Measurements from ENCODE around the gene EPN3. TPM values are rescaled to one million over a fixed set of nuclear protein-coding genes. Genes with fewer than 3 reads are reported as not detected.

Gene EPN3
- total RNA-seq, 3 donors from 2014 or later: 8.2 to 32.8 TPM; not detected in 1

DNA sequence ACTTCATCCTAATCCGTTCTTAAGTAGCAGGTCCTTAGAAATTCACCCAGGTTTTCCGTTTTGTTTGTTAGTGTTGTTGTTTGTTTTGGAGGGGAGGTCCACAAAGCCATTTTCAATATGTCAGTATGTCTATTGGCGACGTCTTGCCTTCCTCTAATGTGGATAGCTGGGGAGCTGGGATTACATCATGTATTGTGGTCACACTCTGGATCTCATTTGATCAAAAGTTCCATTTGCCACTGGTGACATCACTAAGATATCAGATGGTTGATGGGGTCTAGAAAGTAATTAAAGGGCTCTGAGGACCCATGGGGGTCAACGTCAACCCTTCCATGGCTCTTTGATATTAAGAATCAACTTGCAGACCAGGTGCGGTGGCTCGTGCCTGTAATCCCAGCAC lies 2.7 kb upstream of the EPN3 start:
- intact Hi-C loops (cut with DNase I; ENCODE audit: low total_unique reads): no loop called here
- Histone ChIP-seq H3K36me3 (no peaks in the 10 kb centered on the region), H3K9me3 (no peaks in the 10 kb centered on the region), H3K27me3 (peaks cover 0 to 4% of the 10 kb centered on the region in 2 donors), H3K4me1 (peaks cover 11 to 22% of the 10 kb centered on the region in 2 donors), H3K27ac (no peak overlapping the region), H3K4me3 (no peak overlapping the region)
- no peak for DNase-seq (ENCODE audit: low spot score in 2 of 2)
- TF ChIP-seq POLR2AphosphoS5 (IDR thresholded peaks at IDR 0.05) (no peak), POLR2A (IDR thresholded peaks at IDR 0.05) (no peak)
- TF ChIP-seq, protein P1, sequence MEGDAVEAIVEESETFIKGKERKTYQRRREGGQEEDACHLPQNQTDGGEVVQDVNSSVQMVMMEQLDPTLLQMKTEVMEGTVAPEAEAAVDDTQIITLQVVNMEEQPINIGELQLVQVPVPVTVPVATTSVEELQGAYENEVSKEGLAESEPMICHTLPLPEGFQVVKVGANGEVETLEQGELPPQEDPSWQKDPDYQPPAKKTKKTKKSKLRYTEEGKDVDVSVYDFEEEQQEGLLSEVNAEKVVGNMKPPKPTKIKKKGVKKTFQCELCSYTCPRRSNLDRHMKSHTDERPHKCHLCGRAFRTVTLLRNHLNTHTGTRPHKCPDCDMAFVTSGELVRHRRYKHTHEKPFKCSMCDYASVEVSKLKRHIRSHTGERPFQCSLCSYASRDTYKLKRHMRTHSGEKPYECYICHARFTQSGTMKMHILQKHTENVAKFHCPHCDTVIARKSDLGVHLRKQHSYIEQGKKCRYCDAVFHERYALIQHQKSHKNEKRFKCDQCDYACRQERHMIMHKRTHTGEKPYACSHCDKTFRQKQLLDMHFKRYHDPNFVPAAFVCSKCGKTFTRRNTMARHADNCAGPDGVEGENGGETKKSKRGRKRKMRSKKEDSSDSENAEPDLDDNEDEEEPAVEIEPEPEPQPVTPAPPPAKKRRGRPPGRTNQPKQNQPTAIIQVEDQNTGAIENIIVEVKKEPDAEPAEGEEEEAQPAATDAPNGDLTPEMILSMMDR (IDR thresholded peaks at IDR 0.05): no peak

DNA sequence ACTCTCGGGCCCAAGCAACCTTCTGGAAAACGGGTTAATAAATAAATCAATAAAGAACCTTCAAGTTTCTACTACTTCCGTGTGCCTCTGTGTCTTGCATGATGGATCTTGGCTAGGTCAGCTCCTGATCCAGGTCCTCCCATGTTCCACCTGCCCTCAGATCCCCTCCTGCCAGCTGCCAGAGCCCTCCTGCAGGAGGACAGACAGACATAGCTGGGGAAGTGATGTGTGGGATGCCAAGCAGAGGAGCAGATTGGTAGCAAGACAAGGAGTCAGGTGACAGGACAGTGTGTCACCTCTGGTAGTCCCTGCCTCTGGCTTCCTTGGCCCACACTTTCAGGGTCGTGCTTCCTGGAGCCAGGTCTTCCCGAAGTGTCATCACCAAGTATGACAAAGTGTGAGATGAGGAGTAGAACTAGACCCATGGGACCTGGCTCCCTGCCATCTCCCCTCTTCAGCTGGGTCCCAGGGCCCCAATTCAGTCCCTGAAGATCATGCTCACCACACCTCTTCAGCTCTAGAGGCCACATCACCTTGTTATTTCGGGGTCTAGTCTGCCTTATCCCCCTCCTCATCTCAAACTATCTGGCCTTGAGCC lies 1.0 kb upstream of the EPN3 start:
- peaks cover 11 to 27% of the 10 kb centered on the region in 2 donors for H3K4me1 ChIP-seq
- H3K9me3 ChIP-seq: no peaks in the 10 kb centered on the region
- TF ChIP-seq, protein P1 (IDR thresholded peaks at IDR 0.05): no peak
- TF ChIP-seq POLR2AphosphoS5 (IDR thresholded peaks at IDR 0.05) (no peak), POLR2A (IDR thresholded peaks at IDR 0.05) (no peak)
- H3K27ac ChIP-seq: peak overlapping the region in 1 of 2 donors; percentile 78
- H3K36me3 ChIP-seq: no peaks in the 10 kb centered on the region
- no peak overlapping the region for H3K4me3 ChIP-seq
- no peak for DNase-seq (ENCODE audit: low spot score in 2 of 2)
- intact Hi-C loops (cut with DNase I; ENCODE audit: low total_unique reads): no loop called here
- H3K27me3 ChIP-seq: peaks cover 0 to 4% of the 10 kb centered on the region in 2 donors

- intact Hi-C loops (cut with DNase I; ENCODE audit: low total_unique reads): no loop called here
- TF ChIP-seq POLR2AphosphoS5 (IDR thresholded peaks at IDR 0.05) (no peak), POLR2A (IDR thresholded peaks at IDR 0.05) (no peak)
- TF ChIP-seq, protein P1 (IDR thresholded peaks at IDR 0.05): no peak
- H3K27me3 ChIP-seq: peaks cover 0 to 4% of the 10 kb centered on the region in 2 donors
- DNase-seq (ENCODE audit: low spot score in 2 of 2): no peak
- H3K4me1 ChIP-seq: peaks cover 11 to 27% of the 10 kb centered on the region in 2 donors
- no peaks in the 10 kb centered on the region for H3K36me3 ChIP-seq
- H3K4me3 ChIP-seq: peak overlapping the region in 2 of 3 donors; percentile 52 to 72
- H3K9me3 ChIP-seq: no peaks in the 10 kb centered on the region
- peak overlapping the region; percentile 78 to 89 for H3K27ac ChIP-seq
These were observed 650 bp downstream of the EPN3 start for GRCh38 chr17:50533185-50533584.

DNA sequence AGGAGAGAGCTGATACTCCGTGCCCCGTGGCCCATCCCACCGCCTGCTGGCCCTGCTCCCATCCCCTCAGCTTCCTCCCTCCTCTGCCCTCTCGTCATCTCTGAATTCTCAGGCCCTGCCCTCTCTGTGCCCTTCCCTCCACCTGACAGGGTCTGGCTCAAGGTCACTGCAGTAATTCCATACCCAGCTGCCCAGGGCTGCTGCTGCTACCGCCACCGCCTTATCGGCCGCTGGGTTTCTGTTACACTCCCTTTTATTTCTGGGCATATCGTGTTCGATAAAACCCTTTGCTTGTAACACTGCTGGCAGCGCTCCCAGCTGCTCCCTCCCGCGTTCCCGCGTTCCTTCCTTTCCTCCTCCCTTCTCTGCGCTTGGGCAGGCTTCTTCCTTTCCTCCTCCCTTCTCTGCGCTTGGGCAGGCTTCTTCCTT lies 1.2 kb downstream of the EPN3 start:
- Histone ChIP-seq H3K9me3 (no peaks in the 10 kb centered on the region), H3K4me3 (peak overlapping the region in 2 of 3 donors; percentile 52 to 72), H3K27ac (peak overlapping the region; percentile 78 to 89), H3K4me1 (peaks cover 11 to 27% of the 10 kb centered on the region in 2 donors), H3K27me3 (peaks cover 0 to 4% of the 10 kb centered on the region in 2 donors), H3K36me3 (no peaks in the 10 kb centered on the region)
- DNase-seq (ENCODE audit: low spot score in 2 of 2): no peak
- TF ChIP-seq POLR2AphosphoS5 (IDR thresholded peaks at IDR 0.05) (no peak), POLR2A (IDR thresholded peaks at IDR 0.05) (no peak)
- TF ChIP-seq, protein P1 (IDR thresholded peaks at IDR 0.05): no peak
- intact Hi-C loops (cut with DNase I; ENCODE audit: low total_unique reads): no loop called here

GRCh38 chr17:50534222-50534978 lies 1.9 kb downstream of the EPN3 start:
- intact Hi-C loops (cut with DNase I; ENCODE audit: low total_unique reads): no loop called here
- Histone ChIP-seq H3K4me1 (peaks cover 11 to 27% of the 10 kb centered on the region in 2 donors), H3K9me3 (no peaks in the 10 kb centered on the region), H3K27me3 (peaks cover 0 to 4% of the 10 kb centered on the region in 2 donors), H3K36me3 (no peaks in the 10 kb centered on the region), H3K4me3 (peak overlapping the region in 2 of 3 donors; percentile 52 to 72), H3K27ac (peak overlapping the region; percentile 78 to 89)
- DNase-seq (ENCODE audit: low spot score in 2 of 2): peak in 1 of 2 donors; percentile 73
- TF ChIP-seq POLR2A (IDR thresholded peaks at IDR 0.05) (no peak), POLR2AphosphoS5 (IDR thresholded peaks at IDR 0.05) (no peak)
- TF ChIP-seq, protein P1 (IDR thresholded peaks at IDR 0.05): peak; percentile 47 to 71 (median 67)

All from breast epithelium (tissue), 4 donors.